A673 (cell line): ENCODE results near the gene UBE2L3. TPM values are rescaled to one million over a fixed set of nuclear protein-coding genes. Genes with fewer than 3 reads are reported as not detected.
"Not testable (repeated sequence)": the region's sequence is repeated elsewhere in the genome, so short reads cannot be mapped to it uniquely, and the experiment has no call there.

Experiments used
- BruUV-seq: library from RNA; stranded (reverse); fragments of 400-500 nt; replicated peaks from 2 replicates; lab custom pipeline; 2021; lab: Mats Ljungman, UMichigan
- CTCF ChIA-PET: fragments of 300-600 bp; sonication (Branson Sonifier 250); formaldehyde crosslinking; loops from one replicate; lab custom pipeline; 2022; ENCODE audit warnings: antibody characterized with exemption; lab: Charles Lee
- POLR2A ChIA-PET: fragments of 300-600 bp; sonication (Branson Sonifier 250); formaldehyde crosslinking; loops from one replicate; lab custom pipeline; 2022; ENCODE audit warnings: antibody characterized with exemption; ENCODE audit not compliant: low non-redundant PET; lab: Charles Lee
- DNase-seq: peaks from one replicate; pipeline ENCODE4 v3.0.0-alpha.2; 2015; ENCODE audit warnings: low spot score
- H3K27ac ChIP-seq: fragments of 200-600 bp; sonication (generic); 2 replicates; pipeline ENCODE4 v1.5.1; 2016; ENCODE audit warnings: mixed run types, low read depth, mild to moderate bottlenecking, mixed read lengths, antibody characterized with exemption, low read length; ENCODE audit not compliant: poor library complexity, severe bottlenecking
- H3K27me3 ChIP-seq: fragments of 200-600 bp; sonication (generic); replicated peaks from 2 replicates; pipeline ENCODE4 v1.6.1; 2017; ENCODE audit warnings: mixed run types, low read depth, mild to moderate bottlenecking, mixed read lengths, antibody characterized with exemption, low read length; ENCODE audit not compliant: insufficient read depth, poor library complexity
- H3K36me3 ChIP-seq: fragments of 200-600 bp; sonication (generic); 2 replicates; pipeline ENCODE4 v1.6.1; 2016; ENCODE audit warnings: mixed run types, mild to moderate bottlenecking, mixed read lengths, antibody characterized with exemption, low read length; ENCODE audit not compliant: insufficient read depth, poor library complexity, severe bottlenecking
- H3K4me1 ChIP-seq: fragments of 200-600 bp; sonication (generic); 2 replicates; pipeline ENCODE4 v1.6.1; 2017; ENCODE audit warnings: mixed run types, mild to moderate bottlenecking, mixed read lengths, antibody characterized with exemption, low read length; ENCODE audit not compliant: insufficient read depth, poor library complexity, severe bottlenecking
- H3K4me3 ChIP-seq: fragments of 200-600 bp; sonication (generic); 2 replicates; pipeline ENCODE4 v1.5.1; 2016; ENCODE audit warnings: low read depth, mixed run types, mild to moderate bottlenecking, mixed read lengths, low read length; ENCODE audit not compliant: poor library complexity, severe bottlenecking
- H3K9me3 ChIP-seq: fragments of 200-600 bp; sonication (generic); 2 replicates; pipeline ENCODE4 v1.6.1; 2016; ENCODE audit warnings: mixed run types, low read depth, mild to moderate bottlenecking, mixed read lengths, antibody characterized with exemption, low read length; ENCODE audit not compliant: poor library complexity, severe bottlenecking
- CTCF ChIP-seq: fragments of 300-800, 200-600 bp; sonication (generic); conservative IDR thresholded peaks from 2 replicates; pipeline ENCODE4 v1.5.1; 2017; ENCODE audit warnings: low read depth, mild to moderate bottlenecking, antibody characterized with exemption, low read length, moderate library complexity, mixed read lengths
- EZH2 ChIP-seq: fragments of 200-600 bp; sonication (generic); IDR thresholded peaks from 2 replicates; pipeline ENCODE4 v1.6.1; 2017; ENCODE audit warnings: borderline replicate concordance, low read depth, mild to moderate bottlenecking, mixed read lengths, antibody characterized with exemption, low read length; ENCODE audit not compliant: poor library complexity, severe bottlenecking
- intact Hi-C: fragments of 100-400 bp; cut with micrococcal nuclease; formaldehyde crosslinking; loops from one replicate; pipeline ENCODE4 v1.10.0; 2022; ENCODE audit not compliant: unreplicated experiment
- total RNA-seq: library from RNA; stranded (reverse); gene quantifications from 2 replicates; pipeline ENCODE4 v1.2.3, GENCODE V29; 2021

UBE2L3 gene
- total RNA-seq, 1 experiment from 2014 or later: 118 TPM

- no peak for DNase-seq
- intact Hi-C loops: no loop called here
- Histone ChIP-seq H3K27me3 (no peaks in the 10 kb centered on the region), H3K4me3 (no peak overlapping the region), H3K9me3 (no peaks in the 10 kb centered on the region), H3K4me1 (peaks cover 19% of the 10 kb centered on the region), H3K36me3 (no peaks in the 10 kb centered on the region), H3K27ac (no peak overlapping the region)
- BruUV-seq: no TSS peak
- TF ChIP-seq CTCF (no peak), EZH2 (no peak)
- CTCF ChIA-PET: no interaction called here
- POLR2A ChIA-PET: no interaction called here
These were observed 5.8 kb downstream of the UBE2L3 start for GRCh38 chr22:21573293-21573734.

GRCh38 chr22:21573750-21574494 is 6.4 kb downstream of the UBE2L3 start:
- Histone ChIP-seq H3K27ac (no peak overlapping the region), H3K27me3 (no peaks in the 10 kb centered on the region), H3K36me3 (no peaks in the 10 kb centered on the region), H3K9me3 (no peaks in the 10 kb centered on the region), H3K4me3 (no peak overlapping the region), H3K4me1 (peaks cover 19% of the 10 kb centered on the region)
- CTCF ChIA-PET: no interaction called here
- intact Hi-C loops: no loop called here
- BruUV-seq: no TSS peak
- no peak for DNase-seq
- POLR2A ChIA-PET: interaction anchor here (0.6 kb wide), 1 partner anchor 246 kb away, joined by 5 read pairs; no protein-coding TSS in a partner anchor
- TF ChIP-seq EZH2 (no peak), CTCF (no peak)

GRCh38 chr22:21579474-21579851 is 11.9 kb downstream of the UBE2L3 start:
- ChIA-PET CTCF (no interaction called here), POLR2A (no interaction called here)
- no TSS peak for BruUV-seq
- H3K4me3 ChIP-seq: no peak overlapping the region
- no peak overlapping the region for H3K27ac ChIP-seq
- H3K36me3 ChIP-seq: no peaks in the 10 kb centered on the region
- H3K27me3 ChIP-seq: no peaks in the 10 kb centered on the region
- H3K4me1 ChIP-seq: peaks cover 9% of the 10 kb centered on the region
- TF ChIP-seq EZH2: no peak
- no peak for TF ChIP-seq CTCF
- intact Hi-C loops: no loop called here
- DNase-seq: no peak
- no peaks in the 10 kb centered on the region for H3K9me3 ChIP-seq

- CTCF ChIA-PET, BruUV-seq, H3K27ac ChIP-seq: not testable (repeated sequence)
These were observed 13.1 kb downstream of the UBE2L3 start for GRCh38 chr22:21580623-21581007.

GRCh38 chr22:21581009-21581713 is 13.6 kb downstream of the UBE2L3 start:
- H3K9me3 ChIP-seq, H3K36me3 ChIP-seq, H3K27me3 ChIP-seq, H3K4me1 ChIP-seq, CTCF ChIA-PET, POLR2A ChIA-PET, H3K27ac ChIP-seq, BruUV-seq, H3K4me3 ChIP-seq, DNase-seq: not testable (repeated sequence)
- intact Hi-C loops: loop anchor here (5.0 kb wide), 1 partner anchor 36 kb away; no protein-coding TSS in a partner anchor

More at GRCh38 chr22:21580623-21581007, 13.1 kb downstream of the UBE2L3 start:
- H3K9me3 ChIP-seq, H3K4me3 ChIP-seq, DNase-seq, POLR2A ChIA-PET, H3K27me3 ChIP-seq, H3K4me1 ChIP-seq, H3K36me3 ChIP-seq: not testable (repeated sequence)
- intact Hi-C loops: loop anchor here (5.0 kb wide), 1 partner anchor 37 kb away; no protein-coding TSS in a partner anchor
